ENCODE measurements around the gene METTL27.
"Not testable (repeated sequence)": the region's sequence is repeated elsewhere in the genome, so short reads cannot be mapped to it uniquely, and the experiment has no call there.

METTL27 gene

GRCh38 chr7:73817121-73817520, 25.2 kb downstream of the METTL27 start:
- no peak for DNase-seq

DNA sequence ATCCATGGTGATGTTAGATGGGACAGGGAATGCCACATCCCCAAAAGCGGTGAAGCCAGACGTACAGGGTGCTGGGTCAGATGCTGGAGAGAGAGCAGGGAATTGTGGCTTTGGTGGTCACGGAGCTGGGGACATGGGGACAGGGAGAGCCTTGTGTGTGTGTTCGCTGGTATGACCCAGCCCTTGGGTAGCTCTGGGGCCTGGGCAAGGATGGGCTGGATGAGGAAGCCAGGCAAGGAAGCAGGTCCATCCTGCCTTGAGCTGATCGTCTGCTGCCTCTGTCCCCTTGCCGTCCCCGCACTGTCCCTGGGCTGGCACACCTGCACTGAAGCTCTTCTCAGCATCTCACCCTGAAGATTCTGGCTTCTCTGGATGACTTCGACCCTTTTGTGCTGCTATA, 26.9 kb downstream of the METTL27 start:
- no peak for DNase-seq

DNA sequence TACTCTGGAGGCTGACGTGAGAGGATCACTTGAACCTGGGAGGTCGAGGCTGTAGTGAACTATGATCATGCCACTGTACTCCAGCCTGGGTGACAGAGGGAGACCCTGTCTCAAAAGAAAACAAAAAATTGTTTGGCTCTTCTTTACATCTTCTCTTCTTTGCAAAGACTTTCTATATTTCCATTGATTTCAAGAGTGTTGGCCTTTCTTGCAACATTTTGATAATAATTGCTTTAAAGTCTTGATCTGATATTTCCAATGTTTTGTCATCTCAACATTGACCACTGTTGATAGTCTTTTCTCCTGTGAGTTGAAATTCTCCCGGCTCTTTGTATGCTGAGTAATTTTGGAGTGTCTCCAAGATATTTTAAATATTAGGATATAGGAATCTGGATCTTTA, 29.3 kb downstream of the METTL27 start:
- no peak for DNase-seq

DNA sequence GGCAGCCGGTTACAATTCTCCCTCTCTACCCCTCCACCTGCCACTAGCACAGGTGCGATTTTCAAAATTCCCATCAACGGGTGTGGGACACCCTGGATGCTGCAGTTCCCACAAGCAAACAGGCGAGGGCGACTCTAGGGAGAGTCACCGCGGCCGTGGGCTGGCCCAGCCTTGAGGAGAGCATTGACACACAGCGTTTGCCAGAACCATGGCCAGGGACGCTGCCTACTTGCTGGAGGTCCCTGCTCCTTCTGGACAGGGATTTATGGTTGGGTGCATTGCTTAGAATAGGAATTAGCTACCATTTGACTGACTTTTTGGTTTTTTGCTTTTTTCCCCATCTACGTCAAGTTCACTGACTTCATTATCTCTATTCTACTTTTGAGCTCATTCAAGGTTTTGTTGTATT, 30.6 kb downstream of the METTL27 start:
- DNase-seq: peak; percentile 45

DNA sequence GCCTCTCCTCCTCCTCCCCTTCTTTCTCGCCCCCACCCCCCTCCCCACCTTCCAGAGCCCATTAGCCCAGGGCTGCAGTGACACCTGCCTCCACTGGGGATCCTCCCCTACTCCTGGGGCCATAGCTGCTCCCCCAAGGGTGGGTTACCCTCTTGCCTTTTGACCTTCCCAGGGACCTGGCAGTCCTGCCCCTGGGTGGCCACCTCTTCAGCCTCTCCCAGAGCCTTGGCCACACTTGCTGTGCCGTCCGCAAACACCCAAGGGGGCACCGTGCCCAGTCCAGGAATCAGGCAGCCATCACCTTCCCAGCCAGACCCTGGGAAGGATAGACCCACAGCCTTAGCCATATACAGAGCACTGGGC, 31.3 kb downstream of the METTL27 start:
- no peak for DNase-seq

DNA sequence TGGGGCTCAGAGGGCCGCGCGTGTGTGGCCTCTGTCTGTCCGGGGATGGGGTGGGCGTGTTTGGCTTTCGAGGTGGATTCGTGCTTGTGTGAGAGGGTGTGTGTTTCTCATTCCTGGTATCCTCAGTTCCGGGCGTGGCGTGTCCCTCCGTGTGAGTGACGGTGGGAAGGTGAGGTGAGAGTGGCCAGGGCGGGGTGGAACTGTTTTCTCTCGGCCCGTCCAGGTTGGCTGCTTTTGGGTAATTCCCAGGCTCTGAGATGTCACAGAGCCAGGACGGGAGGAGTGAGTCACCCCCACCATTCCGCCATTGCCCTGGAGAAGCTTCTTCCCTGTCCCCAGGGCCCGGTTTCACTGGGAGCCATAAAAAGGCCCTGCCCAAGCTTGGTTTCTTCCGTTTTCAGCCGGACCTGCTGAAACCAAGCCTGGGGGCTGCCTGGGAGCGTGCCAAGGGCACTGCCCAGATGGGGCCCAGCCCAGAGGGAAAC, 32.8 kb downstream of the METTL27 start:
- no peak for DNase-seq

- no peak for DNase-seq
Observed at GRCh38 chr7:73802459-73802858, 39.9 kb downstream of the METTL27 start.

DNA sequence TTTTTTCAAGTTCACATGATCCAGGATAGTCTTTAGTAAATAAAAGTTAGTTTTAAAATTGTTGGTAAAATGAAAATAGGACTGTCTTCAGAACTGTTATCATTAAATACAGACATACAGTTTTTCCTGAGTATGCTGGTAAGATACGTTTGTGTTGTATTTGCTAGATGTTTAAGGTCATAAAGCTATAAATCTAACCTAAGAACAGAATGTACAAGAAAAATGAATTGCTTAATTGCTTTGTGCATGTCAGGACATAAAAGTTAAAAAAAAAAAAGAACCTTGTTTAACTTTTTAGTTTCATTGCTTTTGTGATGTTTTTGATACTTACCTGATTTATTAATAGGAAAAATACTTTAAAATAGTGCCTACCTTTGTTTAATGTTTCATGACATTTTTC, 40.7 kb downstream of the METTL27 start:
- no peak for DNase-seq

- DNase-seq: no peak
Observed at GRCh38 chr7:73799282-73800141, 42.8 kb downstream of the METTL27 start.

- DNase-seq: not testable (repeated sequence)
Observed at GRCh38 chr7:73797176-73797575, 45.1 kb downstream of the METTL27 start.

DNA sequence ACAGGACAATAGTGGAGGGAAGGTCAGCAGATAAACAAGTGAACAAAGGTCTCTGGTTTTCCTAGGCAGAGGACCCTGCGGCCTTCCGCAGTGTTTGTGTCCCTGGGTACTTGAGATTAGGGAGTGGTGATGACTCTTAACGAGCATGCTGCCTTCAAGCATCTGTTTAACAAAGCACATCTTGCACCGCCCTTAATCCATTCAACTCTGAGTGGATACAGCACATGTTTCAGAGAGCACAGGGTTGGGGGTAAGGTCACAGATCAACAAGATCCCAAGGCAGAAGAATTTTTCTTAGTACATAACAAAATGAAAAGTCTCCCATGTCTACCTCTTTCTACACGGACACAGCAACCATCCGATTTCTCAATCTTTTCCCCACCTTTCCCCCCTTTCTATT, 45.7 kb downstream of the METTL27 start:
- DNase-seq: not testable (repeated sequence)

DNA sequence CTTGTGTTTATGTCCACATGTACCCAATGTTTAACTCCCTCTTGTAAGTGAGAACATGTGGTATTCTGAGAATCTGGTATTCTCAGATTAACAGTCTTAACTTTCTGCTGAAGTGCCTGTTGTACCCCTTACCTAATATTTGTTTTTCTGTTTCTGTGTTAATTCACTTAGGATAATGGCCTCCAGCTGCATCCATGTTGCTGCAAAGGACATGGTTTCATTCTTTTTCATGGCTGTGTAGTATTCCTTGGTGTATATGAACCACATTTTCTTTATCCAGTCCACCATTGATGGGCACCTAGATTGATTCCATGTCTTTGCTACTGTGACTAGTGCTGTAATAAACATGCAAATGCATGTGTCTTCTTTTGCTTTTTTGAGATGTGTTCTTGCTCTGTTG, 47.1 kb downstream of the METTL27 start:
- not testable (repeated sequence) for DNase-seq

DNA sequence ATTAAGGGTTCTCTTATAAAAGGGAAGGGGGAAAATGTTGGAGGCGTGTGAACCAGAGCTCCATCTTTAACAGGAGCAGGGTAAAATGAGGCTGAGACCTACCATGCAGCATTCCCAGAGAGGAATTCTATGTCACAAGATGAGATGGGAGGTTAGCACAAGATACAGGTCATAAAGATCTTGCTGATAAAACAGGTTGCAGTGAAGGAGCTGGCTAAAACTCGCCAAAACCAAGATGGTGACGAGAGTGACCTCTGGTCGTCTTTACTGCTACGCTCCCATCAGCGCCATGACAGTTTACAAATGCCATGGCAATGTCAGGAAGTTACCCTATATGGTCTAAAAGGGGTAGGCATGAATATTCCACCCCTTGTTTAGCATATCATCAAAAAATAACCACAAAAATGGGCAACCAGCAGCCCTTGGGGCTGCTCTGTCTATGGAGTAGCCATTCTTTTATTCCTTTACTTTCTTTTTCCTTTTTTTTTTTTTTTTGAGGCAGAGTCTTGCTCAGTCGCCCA, 51.1 kb downstream of the METTL27 start:
- not testable (repeated sequence) for DNase-seq

DNA sequence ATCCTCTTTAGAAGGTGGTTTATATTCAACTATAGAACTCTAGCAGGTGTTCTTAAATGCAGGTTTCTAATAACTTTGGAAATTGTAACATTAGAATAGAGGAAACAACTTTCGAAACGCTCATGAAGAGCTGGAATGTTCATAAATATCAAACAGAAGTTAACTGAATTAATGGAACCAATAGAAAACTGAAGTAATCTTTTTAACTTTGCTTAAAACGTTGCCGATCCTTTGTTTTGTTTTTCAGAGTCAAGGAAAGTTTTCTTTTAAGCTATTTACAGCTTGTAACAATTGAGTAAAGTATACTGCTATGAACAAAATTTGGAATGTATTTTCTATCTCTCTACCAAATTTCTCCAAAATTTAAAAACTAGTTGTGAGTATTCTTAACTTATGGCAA, 53.3 kb downstream of the METTL27 start:
- DNase-seq: no peak

GRCh38 chr7:73787786-73788048, 54.6 kb downstream of the METTL27 start:
- not testable (repeated sequence) for DNase-seq

DNA sequence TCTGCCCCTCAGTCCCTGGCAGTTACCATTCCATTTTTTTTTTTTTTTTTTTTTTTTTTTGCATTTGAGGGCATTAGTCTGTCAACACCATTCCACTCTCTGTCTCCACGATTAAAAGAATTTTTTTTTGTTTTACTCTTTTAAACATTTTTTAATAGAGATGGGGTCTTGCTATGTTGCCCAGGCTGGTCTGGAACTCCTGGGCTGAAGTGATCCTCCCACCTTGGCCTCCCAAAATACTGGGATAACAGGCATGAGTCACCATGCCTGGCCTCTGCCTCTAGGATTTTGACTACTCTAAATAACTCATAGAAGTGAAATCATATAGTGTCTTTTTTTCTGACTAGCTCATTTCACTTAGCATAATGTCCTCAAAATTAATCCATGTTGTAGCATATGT, 55.7 kb downstream of the METTL27 start:
- DNase-seq: no peak
